ENCODE results near the gene TPM3.
A peak's percentile ranks its signal among the peaks of the same experiment; 100 is the strongest.

DNA sequence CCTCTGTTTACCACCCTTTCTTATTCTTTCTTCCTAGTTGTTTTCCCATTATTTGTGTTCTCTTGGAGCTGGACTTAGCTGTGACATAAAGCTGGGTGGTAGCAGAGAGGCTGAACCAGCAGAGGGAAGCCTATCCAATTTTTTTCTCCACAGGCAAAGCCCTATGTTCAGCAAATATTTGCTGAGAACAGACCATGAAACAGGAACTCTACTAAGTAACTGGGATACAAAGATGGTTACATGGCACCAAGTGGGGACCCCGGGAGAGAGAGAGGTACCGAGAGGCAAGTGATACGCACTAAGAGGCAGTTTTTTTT is 7.6 kb upstream of the TPM3 start:
- TF ChIP-seq TARDBP (IDR thresholded peaks at IDR 0.05) (no peak), EZH2 (IDR thresholded peaks at IDR 0.05; ENCODE audit: borderline replicate concordance, low read depth, low read length) (no peak), GABPA (tag; conservative IDR thresholded peaks at IDR 0.05; ENCODE audit: low read depth) (no peak), LARP7 (IDR thresholded peaks at IDR 0.05) (no peak), FOXJ3 (CRISPR knock-in tag; IDR thresholded peaks at IDR 0.05) (no peak), YY1 (IDR thresholded peaks at IDR 0.05; ENCODE audit: borderline replicate concordance in 1 of 3, control insufficient read depth in 1 of 3, extremely low read depth in 1 of 3, insufficient read depth in 3 of 3, insufficient read length in 1 of 3, insufficient replicate concordance in 2 of 3, low read depth in 1 of 3, low read length in 2 of 3) (no peak), BHLHE40 (IDR thresholded peaks at IDR 0.05; ENCODE audit: low read length) (no peak), SP2 (IDR thresholded peaks at IDR 0.05; ENCODE audit: extremely low read depth, low read depth, low read length, poor library complexity, severe bottlenecking) (no peak), ZC3H4 (CRISPR knock-in tag; IDR thresholded peaks at IDR 0.05; ENCODE audit: borderline replicate concordance) (no peak), FOXM1 (IDR thresholded peaks at IDR 0.05; ENCODE audit: low read depth) (no peak), FOXM1 (CRISPR knock-in tag; IDR thresholded peaks at IDR 0.05; ENCODE audit: low read depth) (no peak)
- TF ChIP-seq, protein P1, sequence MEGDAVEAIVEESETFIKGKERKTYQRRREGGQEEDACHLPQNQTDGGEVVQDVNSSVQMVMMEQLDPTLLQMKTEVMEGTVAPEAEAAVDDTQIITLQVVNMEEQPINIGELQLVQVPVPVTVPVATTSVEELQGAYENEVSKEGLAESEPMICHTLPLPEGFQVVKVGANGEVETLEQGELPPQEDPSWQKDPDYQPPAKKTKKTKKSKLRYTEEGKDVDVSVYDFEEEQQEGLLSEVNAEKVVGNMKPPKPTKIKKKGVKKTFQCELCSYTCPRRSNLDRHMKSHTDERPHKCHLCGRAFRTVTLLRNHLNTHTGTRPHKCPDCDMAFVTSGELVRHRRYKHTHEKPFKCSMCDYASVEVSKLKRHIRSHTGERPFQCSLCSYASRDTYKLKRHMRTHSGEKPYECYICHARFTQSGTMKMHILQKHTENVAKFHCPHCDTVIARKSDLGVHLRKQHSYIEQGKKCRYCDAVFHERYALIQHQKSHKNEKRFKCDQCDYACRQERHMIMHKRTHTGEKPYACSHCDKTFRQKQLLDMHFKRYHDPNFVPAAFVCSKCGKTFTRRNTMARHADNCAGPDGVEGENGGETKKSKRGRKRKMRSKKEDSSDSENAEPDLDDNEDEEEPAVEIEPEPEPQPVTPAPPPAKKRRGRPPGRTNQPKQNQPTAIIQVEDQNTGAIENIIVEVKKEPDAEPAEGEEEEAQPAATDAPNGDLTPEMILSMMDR (IDR thresholded peaks at IDR 0.05 in 2 of 3, conservative IDR thresholded peaks at IDR 0.05 in 1 of 3; ENCODE audit: insufficient read depth in 2 of 3, low read depth in 1 of 3, low read length in 3 of 3): peak in 1 of 3 experiments; percentile 28; a peak in 2 of 6 replicates
- TF ChIP-seq, protein P2, sequence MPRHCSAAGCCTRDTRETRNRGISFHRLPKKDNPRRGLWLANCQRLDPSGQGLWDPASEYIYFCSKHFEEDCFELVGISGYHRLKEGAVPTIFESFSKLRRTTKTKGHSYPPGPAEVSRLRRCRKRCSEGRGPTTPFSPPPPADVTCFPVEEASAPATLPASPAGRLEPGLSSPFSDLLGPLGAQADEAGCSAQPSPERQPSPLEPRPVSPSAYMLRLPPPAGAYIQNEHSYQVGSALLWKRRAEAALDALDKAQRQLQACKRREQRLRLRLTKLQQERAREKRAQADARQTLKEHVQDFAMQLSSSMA (CRISPR knock-in tag; IDR thresholded peaks at IDR 0.05): no peak

All from K562 (cell line).